HEK293 (cell line): ENCODE data around the gene GAGE1.
A peak's percentile ranks its signal among the peaks of the same experiment; 100 is the strongest.

ENCODE experiments used
- CTCF ChIA-PET: fragments of 350-600 bp; formaldehyde crosslinking; extraction: SDS; loops from one replicate; lab custom pipeline; 2021; ENCODE audit warnings: antibody characterized with exemption; lab: Yijun Ruan, JAX
- POLR2A ChIA-PET: fragments of 300-600 bp; formaldehyde crosslinking; extraction: SDS; loops from one replicate; lab custom pipeline; 2020; ENCODE audit warnings: antibody characterized with exemption, inconsistent platforms; lab: Yijun Ruan, JAX
- H3K27ac ChIP-seq: fragments of 200-500 bp; sonication (Bioruptor generic); 2 replicates; pipeline ENCODE4 v1.5.1; 2014; ENCODE audit warnings: low read depth, low read length, control low read depth, inconsistent platforms; ENCODE audit errors: extremely low read depth
- H3K36me3 ChIP-seq, 2 experiments: fragments of 200-500 bp in 1 of 2; sonication (Bioruptor generic) in 1 of 2; 1 replicate in 1 of 2; 2 replicates in 1 of 2; pipeline ENCODE4 v1.5.1; 2014 to 2017; ENCODE audit warnings: inconsistent platforms in 2 of 2, low read length in 2 of 2; ENCODE audit not compliant: control insufficient read depth in 2 of 2, insufficient read depth in 1 of 2
- H3K4me1 ChIP-seq: fragments of 200-500 bp; sonication (Bioruptor generic); 2 replicates; pipeline ENCODE4 v1.5.1; 2014; ENCODE audit warnings: mild to moderate bottlenecking, low read length, inconsistent platforms; ENCODE audit not compliant: control insufficient read depth, insufficient read depth
- H3K4me3 ChIP-seq: 2 replicates; pipeline ENCODE4 v1.5.1; 2011; ENCODE audit warnings: low read depth, mild to moderate bottlenecking, control low read depth, low read length, moderate library complexity
- H3K9me3 ChIP-seq: fragments of 200-500 bp; sonication (Bioruptor generic); 2 replicates; pipeline ENCODE4 v1.5.1; 2014; ENCODE audit warnings: low read depth, low read length, inconsistent platforms; ENCODE audit not compliant: control insufficient read depth, insufficient read depth
- INSM2 ChIP-seq: fragments of 450-650 bp; formaldehyde crosslinking; IDR thresholded peaks from 2 replicates; pipeline ENCODE4 v1.5.1; 2016; ENCODE audit warnings: missing biosample characterization, missing genetic modification characterization
- PRDM10 ChIP-seq: fragments of 450-650 bp; formaldehyde crosslinking; IDR thresholded peaks from 2 replicates; pipeline ENCODE4 v1.5.1; 2016; ENCODE audit warnings: missing biosample characterization, missing genetic modification characterization
- PRDM6 ChIP-seq: fragments of 450-650 bp; formaldehyde crosslinking; IDR thresholded peaks from 2 replicates; pipeline ENCODE4 v1.5.1; 2017; ENCODE audit warnings: missing biosample characterization, missing genetic modification characterization
- TCF7L2 ChIP-seq: IDR thresholded peaks from 2 replicates; pipeline ENCODE4 v1.6.1; 2011; ENCODE audit warnings: low read depth, mild to moderate bottlenecking, inconsistent platforms, low read length, moderate library complexity, borderline replicate concordance
- TRIM28 ChIP-seq: IDR thresholded peaks from 2 replicates; pipeline ENCODE4 v1.6.1; 2011; ENCODE audit warnings: low read length, control low read depth, borderline replicate concordance
- ZBTB10 ChIP-seq: fragments of 450-650 bp; formaldehyde crosslinking; IDR thresholded peaks from 2 replicates; pipeline ENCODE4 v1.5.1; 2016; ENCODE audit warnings: missing biosample characterization, missing genetic modification characterization
- ZNF112 ChIP-seq: fragments of 450-650 bp; formaldehyde crosslinking; IDR thresholded peaks from 2 replicates; pipeline ENCODE4 v1.5.0; 2017; ENCODE audit warnings: missing biosample characterization, missing genetic modification characterization
- ZNF157 ChIP-seq: fragments of 450-650 bp; formaldehyde crosslinking; IDR thresholded peaks from 2 replicates; pipeline ENCODE4 v1.5.1; 2016; ENCODE audit warnings: missing biosample characterization, missing genetic modification characterization
- ZNF239 ChIP-seq: fragments of 450-650 bp; formaldehyde crosslinking; IDR thresholded peaks from 2 replicates; pipeline ENCODE4 v1.5.1; 2016; ENCODE audit warnings: missing biosample characterization, missing genetic modification characterization
- ZNF335 ChIP-seq: fragments of 450-650 bp; formaldehyde crosslinking; conservative IDR thresholded peaks from 2 replicates; pipeline ENCODE4 v1.5.1; 2016; ENCODE audit warnings: missing biosample characterization, missing genetic modification characterization
- ZNF544 ChIP-seq: fragments of 450-650 bp; formaldehyde crosslinking; IDR thresholded peaks from 2 replicates; pipeline ENCODE4 v1.5.0; 2017; ENCODE audit warnings: missing biosample characterization, missing genetic modification characterization
- ZNF580 ChIP-seq: fragments of 450-650 bp; formaldehyde crosslinking; IDR thresholded peaks from 2 replicates; pipeline ENCODE4 v1.5.1; 2016; ENCODE audit warnings: missing biosample characterization, missing genetic modification characterization
- ZNF639 ChIP-seq: fragments of 450-650 bp; formaldehyde crosslinking; IDR thresholded peaks from 2 replicates; pipeline ENCODE4 v1.5.1; 2016; ENCODE audit warnings: missing biosample characterization, missing genetic modification characterization
- ZNF660 ChIP-seq: fragments of 450-650 bp; IDR thresholded peaks from 2 replicates; pipeline ENCODE4 v1.5.1; 2018; ENCODE audit warnings: missing biosample characterization, mild to moderate bottlenecking, missing genetic modification characterization
- ZNF664 ChIP-seq: fragments of 450-650 bp; formaldehyde crosslinking; IDR thresholded peaks from 2 replicates; pipeline ENCODE4 v1.5.1; 2016; ENCODE audit warnings: missing biosample characterization, missing genetic modification characterization
- ZNF768 ChIP-seq: fragments of 450-650 bp; formaldehyde crosslinking; IDR thresholded peaks from 2 replicates; pipeline ENCODE4 v1.5.1; 2018; ENCODE audit warnings: missing biosample characterization, mild to moderate bottlenecking, missing genetic modification characterization

The GAGE1 gene

GRCh38 chrX:49610718-49611310, 12.0 kb downstream of the GAGE1 start (continued):
- TF ChIP-seq ZNF544 (tag by site-specific recombination) (no peak), ZBTB10 (no peak), TCF7L2 (peak; percentile 99), ZNF239 (no peak), PRDM6 (tag by site-specific recombination) (peak; percentile 84), INSM2 (tag by site-specific recombination) (0 out of 2 replicates have a peak, but pooled peaks have one; percentile 43), ZNF639 (0 out of 2 replicates have a peak, but pooled peaks have one; percentile 36)

- no peaks in the 10 kb centered on the region for H3K36me3 ChIP-seq
- ChIA-PET POLR2A (no interaction called here), CTCF (no interaction called here)
- H3K27ac ChIP-seq = no peak overlapping the region
- no peaks in the 10 kb centered on the region for H3K4me1 ChIP-seq
- H3K4me3 ChIP-seq = no peak overlapping the region
- no peak for TF ChIP-seq ZNF335 (tag by site-specific recombination)
- 0 out of 2 replicates have a peak, but pooled peaks have one; percentile 20 for TF ChIP-seq ZNF768 (tag by site-specific recombination)
- TF ChIP-seq ZNF157 (tag by site-specific recombination) = no peak
- TF ChIP-seq ZNF112 (tag by site-specific recombination) = no peak
- no peaks in the 10 kb centered on the region for H3K9me3 ChIP-seq
Observed at GRCh38 chrX:49618574-49618973, 19.8 kb downstream of the GAGE1 start.

GRCh38 chrX:49627086-49627777, 28.4 kb downstream of the GAGE1 start:
- POLR2A ChIA-PET = no interaction called here
- TF ChIP-seq ZNF580 (no peak), ZNF660 (tag by site-specific recombination) (no peak), ZNF664 (tag by site-specific recombination) (no peak), PRDM10 (peak; percentile 93), TRIM28 (0 out of 2 replicates have a peak, but pooled peaks have one; percentile 33)
- Histone ChIP-seq H3K27ac (no peak overlapping the region), H3K36me3 (no peaks in the 10 kb centered on the region), H3K4me1 (no peaks in the 10 kb centered on the region), H3K4me3 (no peak overlapping the region), H3K9me3 (no peaks in the 10 kb centered on the region)
- CTCF ChIA-PET = interaction anchor here (0.6 to 1.1 kb wide), 7 partner anchors 10 to 136 kb away, joined by 3 to 4 read pairs (median 3); no protein-coding TSS in a partner anchor
